PC-3 (cell line): ENCODE measurements around the gene CELF2.

Experiments
- CTCF ChIP-seq: fragments of 300-600 bp; sonication (generic); conservative IDR thresholded peaks from 2 replicates; pipeline ENCODE4 v1.5.1; 2017; ENCODE audit warnings: antibody characterized with exemption, low read depth, mild to moderate bottlenecking, low read length
- EZH2 ChIP-seq: fragments of 300-600 bp; sonication (generic); IDR thresholded peaks from one replicate; pipeline ENCODE4 v1.6.1; 2017; ENCODE audit warnings: antibody characterized with exemption, mild to moderate bottlenecking, low read length; ENCODE audit not compliant: unreplicated experiment
- EZH2phosphoT487 ChIP-seq: fragments of 300-600 bp; sonication (generic); IDR thresholded peaks from 2 replicates; pipeline ENCODE4 v1.6.1; 2018; ENCODE audit warnings: mild to moderate bottlenecking, antibody characterized with exemption, low read length, borderline replicate concordance

GRCh38 chr10:11243425-11244222 is 226.0 kb downstream of the CELF2 start:
- TF ChIP-seq CTCF (no peak), EZH2phosphoT487 (no peak), EZH2 (no peak)
